Activated CD4-positive, alpha-beta T cell treated with anti-CD3 and anti-CD28 coated beads for 1 hour (primary cell): ENCODE data around the gene GPC5.
"Not testable (repeated sequence)": the region's sequence is repeated elsewhere in the genome, so short reads cannot be mapped to it uniquely, and the experiment has no call there.

Experiments used
- DNase-seq: peaks from one replicate; pipeline ENCODE4 v3.0.0-alpha.2; 2020

GPC5 gene

DNA sequence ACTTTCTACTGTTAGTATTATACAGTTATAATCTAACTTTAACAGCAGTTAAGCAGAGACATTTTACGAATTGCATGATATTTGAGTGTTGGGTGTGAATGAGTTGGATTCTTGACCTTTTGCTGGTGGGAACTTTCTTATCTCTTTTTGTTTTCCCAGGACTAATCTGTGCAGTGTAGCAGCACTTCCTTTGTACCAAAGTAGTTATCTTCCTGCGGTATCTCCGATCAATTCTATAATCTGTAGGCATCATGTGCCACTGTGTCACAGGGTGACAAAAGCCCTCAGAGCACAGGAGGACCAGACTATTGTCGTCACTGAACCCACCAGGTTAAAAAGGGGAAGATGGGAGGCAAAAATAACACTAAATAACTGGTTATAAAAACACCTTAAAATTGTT, 823.5 kb downstream of the GPC5 start:
- no peak for DNase-seq

DNA sequence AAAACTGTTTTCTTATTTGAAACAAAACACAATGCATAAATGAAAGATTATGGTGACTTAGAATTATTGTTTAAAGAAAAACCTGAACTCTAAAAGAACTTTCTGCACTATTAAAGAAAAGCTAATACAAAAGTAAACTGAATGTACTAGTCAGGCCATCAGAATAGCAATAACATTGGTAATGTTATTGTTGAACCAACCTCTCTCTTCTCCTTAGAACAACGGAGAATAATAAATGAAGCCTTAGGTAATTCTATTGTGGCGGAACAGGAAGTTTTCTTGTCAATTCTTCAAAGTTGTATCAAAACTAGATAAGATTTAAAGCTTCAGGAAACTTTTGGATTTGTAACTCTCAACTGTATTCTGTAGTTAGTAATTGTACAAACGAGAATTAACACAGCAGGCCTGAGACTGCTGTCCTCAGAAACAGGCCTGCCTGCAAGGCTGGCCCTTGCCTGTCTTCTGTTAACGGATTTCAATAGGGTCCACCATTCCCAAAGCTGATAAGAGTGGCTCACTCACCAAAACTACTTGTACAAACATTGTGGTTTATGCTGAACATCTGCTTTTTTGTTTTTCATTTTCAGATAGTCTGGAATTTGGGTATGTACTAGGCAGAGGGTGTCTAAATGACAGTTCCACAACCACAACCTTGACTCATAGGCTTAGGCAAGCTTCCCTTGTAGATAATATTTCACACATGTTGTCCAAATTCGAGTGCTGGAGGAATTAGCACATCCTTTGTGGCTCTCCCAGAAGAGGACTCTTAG, 825.8 kb downstream of the GPC5 start:
- no peak for DNase-seq

DNA sequence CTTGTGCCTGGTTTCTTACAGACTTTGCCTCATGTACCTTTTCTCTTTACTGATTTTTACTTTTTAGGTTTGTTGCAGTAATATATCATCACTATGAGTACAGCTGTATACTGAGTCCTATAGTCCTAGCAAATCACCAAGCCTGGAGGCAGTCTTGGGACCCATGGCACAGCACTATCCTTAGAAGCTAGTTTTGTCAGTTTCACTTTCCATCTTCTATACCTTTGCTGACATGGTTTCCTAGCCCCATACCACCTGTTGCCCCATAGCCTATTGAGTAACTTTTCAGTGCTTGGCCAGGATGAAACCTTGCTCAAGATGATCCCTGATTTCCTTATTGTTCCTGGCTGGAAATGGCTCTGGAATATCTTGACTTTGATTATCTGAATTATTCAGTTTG, 826.4 kb downstream of the GPC5 start:
- DNase-seq: no peak

DNA sequence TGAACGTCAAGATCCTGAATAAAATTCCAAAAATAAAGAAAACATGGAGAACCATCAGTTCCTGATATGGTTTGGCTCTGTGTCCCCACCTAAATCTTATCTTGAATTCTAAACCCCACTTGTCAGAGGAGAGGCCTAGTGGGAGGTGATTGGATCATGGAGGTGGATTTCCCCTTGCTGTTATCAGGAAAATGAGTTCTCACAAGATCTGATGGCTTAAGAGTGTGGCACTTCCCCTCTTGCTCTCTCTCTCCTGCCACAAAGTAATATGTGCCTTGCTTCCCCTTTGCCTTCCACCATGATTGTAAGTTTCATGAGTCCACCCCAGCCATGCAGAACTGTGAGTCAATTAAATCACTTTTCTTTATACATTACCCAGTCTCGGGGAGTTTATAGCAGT, 827.4 kb downstream of the GPC5 start:
- DNase-seq: no peak

DNA sequence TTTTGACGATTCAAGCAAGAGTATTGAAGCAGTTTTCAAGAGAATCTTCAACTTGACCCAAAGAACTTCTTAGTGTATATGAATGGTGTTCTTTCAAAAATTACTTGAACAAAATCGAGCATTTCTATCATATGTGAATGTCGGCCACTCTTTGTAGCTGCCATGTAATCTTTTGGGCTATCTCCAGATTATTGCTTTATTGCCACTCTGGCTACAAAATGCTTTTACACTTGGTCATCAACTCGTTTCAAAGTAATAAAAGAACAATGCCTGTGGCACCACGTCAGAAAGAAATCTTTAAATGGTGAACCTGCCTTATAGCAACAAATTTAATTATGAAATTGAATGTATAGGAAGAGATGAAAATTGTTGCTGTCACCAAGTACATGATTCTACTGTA, 834.5 kb downstream of the GPC5 start:
- no peak for DNase-seq

DNA sequence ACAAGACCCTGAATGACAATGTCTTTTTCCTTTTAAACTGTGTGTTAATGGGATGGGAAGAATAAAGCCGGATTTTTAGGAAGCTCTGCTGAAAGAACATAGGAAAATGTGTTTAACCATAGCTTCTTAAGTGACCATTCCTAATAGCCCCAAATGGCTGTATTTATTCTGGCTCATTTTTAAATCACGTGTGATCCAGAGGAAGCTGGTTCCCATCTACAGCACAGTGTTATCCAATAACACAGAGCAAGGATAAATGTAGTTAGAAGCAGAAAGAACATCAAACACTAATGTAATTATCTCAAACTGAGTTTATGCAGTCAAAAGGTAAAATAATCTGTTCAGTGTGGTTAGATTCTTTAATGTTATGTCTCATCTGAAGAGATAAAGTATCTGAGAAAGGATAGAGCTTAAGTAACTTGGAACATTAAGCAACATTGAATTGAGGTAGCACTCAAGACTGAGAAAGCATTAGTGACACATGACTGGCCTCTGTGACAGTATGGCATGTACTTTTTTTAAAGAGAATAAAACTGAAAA, 853.3 kb downstream of the GPC5 start:
- DNase-seq: no peak

DNA sequence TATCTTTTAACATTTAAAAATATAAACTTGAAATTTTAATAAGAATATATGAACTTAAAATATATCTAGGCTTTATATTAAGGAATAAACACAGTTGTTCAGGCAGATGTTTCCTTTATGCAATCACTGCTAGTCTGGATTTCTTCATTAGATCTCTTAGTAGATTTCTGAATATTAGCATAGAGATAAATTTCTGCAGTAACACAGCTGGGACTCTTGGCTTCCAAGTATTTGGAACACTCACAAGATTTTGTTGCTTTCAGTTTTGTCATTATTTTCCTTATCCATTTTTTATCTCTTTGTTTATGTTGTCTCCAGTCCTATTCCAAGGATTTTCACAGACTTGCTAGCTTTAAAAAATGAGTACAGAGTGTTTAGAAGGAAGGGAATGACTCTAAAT, 857.1 kb downstream of the GPC5 start:
- DNase-seq: no peak

DNA sequence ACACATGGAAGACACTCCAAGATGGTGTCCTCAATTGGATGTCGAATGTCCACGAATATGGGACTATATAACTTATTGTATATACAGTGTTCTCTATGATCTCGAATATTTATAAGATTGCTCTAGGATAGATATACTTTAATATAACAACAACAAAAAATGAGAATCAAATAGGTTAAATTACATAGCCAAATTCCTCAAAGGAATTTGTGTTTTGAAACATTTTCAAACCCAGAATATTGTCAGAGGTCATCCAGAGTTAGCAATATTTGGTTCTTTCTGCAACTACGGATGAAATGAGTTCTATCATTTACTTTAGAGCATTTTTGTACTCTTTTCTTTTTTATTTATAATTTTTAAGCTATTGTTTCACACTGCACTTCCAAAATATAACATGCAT, 857.8 kb downstream of the GPC5 start:
- DNase-seq: no peak

DNA sequence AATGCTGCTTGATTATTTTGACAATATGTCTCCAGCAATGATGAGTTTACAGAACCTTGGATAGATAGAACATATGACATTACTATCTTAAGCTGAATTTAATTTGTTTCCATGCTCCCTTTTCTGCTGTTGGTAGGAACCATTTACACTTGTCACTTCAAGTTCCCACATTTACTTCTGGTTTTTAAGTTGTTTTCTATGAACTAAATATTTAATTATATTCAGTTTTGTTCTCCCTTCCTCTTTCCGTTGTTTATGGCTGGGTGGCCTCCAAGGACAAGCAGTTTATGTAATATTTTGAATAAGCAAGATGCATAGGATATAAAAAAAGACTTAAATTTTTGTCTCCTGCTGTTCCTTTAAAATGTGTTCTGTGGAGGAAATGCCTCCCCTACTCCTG, 860.6 kb downstream of the GPC5 start:
- no peak for DNase-seq

DNA sequence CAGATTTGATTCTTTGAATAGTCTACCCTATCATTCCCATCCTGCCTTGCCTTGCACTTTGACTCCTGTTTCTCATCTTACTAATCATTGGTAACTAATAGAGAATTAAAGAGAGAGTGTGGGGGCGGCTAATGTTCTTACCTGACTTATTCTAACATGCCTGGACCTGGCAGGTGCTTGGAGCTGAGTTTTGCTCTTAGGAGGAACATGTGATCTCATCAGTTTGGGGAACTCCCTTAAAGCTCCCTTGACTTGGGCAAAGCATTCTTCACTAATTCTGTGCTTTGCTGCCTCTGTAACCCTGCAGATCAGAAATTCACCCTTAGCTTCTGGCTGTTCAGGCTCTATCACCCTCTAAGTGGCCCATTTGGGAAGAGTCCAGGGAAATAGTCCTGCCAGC, 861.1 kb downstream of the GPC5 start:
- DNase-seq: no peak

DNA sequence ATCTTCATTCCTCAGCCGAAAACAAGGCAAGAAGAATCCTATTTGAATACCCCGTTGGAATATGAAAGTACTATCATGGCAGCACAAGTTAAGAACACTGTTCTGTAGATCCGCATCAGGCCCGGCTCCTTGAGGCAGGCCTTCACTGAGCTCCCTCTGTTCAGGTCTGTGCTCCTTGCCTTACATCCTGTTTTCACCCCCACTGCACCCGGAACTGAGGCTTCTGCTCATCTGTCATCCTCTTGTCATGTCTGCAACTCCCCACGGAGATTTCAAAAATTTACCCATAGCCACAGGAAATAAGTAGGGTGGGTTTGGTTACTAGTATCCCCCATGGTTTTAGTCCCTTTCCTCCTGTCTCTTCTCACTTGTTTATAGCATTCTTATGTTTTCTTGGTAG, 861.9 kb downstream of the GPC5 start:
- DNase-seq: no peak

DNA sequence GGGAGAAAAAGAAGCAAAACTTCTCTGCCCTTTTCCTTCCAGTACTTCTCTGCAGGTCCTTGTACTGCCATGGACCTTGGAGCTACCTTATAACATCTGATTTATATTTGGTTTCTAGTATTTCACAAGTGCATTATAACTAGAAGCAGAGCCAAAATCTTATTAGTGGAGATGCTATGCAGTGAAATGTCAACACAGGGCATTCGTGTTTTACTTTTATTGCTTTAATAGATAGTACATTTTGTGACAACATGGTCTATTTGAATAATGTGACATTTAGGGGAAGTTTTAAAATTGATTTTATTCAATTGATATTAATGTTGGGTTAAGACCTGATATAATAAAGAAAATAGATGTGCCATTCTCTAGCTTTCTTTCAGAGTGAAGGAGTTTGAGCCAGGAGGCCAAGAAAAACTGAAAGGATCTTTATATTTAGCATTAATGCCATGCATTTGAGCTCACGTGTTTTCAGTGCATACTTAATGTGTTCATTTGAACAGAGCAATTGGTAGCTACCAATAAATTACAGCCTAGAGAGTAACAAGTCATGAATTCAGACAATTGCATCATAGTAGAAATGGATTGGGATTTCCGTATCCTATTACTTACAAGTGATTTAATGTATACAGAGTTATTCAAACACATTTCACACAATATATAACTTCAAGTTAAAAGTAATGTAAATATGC, 863.8 kb downstream of the GPC5 start:
- no peak for DNase-seq

DNA sequence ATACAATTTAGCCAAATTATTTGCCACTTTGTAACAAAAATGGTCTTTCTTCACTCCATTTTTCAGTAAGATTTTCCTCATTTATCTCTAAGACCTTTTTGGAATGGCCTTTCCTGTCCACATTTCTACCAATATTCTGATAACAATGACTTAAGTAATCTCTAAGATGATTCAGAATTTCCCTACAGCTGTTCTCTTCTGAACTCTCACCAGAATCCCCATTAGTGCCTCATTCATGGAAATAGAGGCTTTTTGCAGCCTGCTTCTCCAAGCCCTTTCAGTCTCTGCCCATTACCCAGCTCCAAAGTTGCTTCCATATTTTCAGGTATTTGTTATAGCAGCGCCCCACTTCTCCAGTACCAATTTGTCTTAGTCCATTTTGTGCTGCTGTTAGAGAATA, 867.0 kb downstream of the GPC5 start:
- no peak for DNase-seq

DNA sequence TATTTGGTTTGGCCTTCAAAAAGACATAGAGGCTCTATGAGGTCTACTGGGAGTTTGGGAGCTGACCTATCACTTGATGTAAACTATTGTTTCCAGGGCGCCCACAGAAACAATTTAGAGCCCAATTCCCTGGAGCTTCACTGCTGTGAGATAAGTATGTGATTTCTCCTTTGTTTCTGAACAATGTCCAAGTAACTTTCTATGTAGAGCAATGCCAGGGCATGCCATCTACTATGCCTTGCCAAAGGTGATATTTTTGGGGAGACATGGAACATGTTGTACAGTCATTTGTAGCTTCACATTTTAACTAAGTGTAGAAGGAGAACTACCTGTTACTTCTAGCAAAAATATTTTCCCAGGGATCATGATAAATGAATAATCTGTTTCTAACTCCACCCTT, 872.6 kb downstream of the GPC5 start:
- DNase-seq: no peak

DNA sequence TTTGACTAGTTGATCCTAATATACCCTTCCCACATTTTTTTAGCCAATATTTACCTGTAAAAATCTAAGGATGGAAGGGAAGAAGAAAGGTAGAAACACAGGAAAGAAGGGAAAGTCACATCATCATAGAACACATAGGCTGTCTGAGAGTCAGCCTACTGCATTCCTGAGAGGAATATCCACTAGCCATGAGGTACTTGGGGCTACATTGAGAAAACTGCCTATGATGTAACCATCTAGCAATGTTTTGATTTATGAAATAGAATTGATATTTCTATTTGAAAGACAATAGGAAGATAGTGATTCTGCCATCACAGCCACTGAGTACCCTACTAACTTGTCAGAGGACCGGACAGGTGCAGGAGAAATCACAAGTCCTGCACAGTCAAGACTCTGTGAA, 873.8 kb downstream of the GPC5 start:
- DNase-seq: no peak

DNA sequence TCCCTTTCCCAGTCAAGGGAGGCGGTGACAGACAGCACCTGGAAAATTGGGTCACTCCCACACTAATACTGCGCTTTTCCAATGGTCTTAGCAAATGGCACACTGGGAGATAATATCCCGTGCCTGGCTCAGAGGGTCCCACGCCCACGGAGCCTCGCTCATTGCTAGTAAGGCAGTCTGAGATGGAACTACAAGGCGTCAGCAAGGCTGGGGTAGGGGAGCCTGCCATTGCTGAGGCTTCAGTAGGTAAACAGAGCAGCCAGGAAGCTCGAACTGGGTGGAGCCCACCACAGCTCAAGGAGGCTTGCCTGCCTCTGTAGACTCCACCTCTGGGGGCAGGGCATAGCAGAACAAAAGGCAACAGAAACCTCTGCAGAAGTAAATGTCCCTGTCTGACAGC, 882.6 kb downstream of the GPC5 start:
- not testable (repeated sequence) for DNase-seq

DNA sequence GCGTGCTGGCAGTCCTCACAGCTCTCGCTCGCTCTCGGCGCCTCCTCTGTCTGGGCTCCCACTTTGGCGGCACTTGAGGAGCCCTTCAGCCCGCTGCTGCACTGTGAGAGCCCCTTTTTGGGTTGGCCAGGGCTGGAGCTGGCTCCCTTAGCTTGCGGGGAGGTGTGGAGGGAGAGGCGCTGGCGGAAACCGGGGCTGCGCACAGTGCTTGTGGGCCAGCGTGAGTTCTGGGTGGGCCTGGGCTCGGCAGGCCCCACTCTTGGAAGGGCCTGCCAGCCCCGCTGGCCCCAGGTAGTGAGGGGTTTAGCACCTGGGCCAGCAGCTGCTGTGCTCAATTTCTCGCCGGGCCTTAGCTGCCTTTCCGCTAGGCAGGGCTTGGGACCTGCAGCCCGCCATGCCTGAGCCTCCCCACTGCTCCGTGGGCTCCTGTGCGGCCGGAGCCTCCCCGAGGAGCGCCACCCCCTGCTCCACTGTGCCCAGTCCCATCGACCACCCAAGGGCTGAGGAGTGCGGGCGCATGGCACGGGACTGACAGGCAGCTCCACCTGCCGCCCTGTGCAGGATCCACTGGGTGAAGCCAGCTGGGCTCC, 892.4 kb downstream of the GPC5 start:
- DNase-seq: not testable (repeated sequence)

DNA sequence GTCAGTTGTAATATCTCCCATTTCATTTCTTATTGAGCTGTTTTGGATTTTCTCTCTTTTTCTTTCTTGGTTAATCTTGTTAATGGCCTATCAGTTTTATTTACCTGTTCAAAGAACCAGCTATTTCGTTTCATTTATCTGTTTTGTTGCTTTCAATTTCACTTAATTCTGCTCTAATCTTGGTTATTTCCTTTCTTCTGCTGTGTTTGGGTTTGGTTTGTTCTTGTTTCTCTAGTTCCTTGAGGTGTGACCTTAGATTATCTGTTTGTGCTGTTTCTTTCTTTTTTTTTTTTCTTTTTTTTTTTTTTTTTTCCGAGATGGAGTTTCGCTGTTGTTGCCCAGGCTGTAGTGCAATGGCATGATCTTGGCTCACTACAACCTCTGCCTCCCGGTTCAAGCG, 896.1 kb downstream of the GPC5 start:
- not testable (repeated sequence) for DNase-seq

DNA sequence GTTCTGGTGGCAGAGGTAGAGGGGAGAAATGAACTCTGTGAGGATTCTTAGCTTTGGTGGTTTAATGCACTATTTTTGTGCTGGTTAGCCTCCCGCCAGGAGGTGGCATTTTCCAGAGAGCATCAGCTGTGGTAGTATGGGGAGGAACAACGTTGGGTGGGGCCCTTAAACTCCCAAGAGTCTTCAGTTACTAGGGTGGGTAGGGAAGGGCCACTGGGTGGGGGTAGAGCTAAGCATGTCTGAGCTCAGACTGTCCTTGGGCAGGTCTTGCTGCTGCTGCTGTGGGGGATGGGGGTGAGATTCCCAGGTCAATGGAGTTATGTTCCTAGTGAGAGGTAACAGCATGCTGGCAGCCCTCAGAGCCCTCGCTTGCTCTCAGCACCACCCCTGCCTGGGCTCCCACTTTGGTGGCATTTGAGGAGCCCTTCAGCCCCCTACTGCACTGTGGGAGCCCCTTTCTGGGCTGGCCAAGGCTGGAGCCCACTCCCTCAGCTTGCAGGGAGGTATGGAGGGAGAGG, 897.8 kb downstream of the GPC5 start:
- not testable (repeated sequence) for DNase-seq

DNA sequence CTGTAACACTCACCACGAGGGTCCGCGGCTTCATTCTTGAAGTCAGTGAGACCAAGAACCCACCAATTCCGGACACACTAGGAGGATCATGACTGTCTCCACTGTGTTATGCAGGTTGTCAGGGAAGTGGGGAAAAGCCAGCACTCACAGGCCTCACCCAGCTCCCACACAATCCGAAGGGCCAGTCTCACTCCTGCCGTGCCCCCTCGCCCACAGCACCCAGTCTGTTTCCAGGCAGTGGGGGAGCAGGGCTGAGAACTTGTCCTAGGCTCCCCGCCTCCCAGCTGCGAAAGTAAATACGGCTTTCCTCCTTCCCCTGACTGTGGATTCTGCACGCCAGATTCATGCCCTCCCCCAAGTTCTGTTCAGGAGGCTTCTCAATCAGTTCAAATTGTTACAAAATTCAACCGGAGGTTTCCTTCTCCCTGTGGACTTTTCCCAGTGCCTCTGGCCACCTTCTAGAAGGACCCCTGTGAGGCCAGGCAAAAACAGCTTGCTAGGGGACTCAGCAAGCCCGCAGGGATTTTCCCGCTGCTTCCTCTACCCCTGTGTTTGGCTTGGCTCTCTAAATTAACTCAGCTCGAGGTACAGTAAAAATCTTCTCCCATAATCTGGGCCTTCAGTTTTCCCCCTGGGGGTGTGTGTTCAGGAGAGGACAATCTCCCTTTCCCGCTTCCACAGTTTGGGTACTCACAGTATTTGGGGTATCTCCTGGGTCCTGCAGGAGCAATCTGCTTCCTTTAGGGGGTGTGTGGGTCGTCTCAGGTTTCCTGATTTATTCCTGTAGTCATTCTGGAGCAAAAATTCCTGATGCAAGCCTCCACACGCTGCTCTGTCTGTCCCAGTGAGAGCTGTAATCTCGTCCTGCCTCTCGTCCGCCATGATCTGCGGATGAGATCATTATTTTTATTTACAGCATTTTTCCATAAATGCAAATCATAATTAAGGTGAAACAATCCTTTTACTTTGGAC, 899.8 kb downstream of the GPC5 start:
- no peak for DNase-seq

DNA sequence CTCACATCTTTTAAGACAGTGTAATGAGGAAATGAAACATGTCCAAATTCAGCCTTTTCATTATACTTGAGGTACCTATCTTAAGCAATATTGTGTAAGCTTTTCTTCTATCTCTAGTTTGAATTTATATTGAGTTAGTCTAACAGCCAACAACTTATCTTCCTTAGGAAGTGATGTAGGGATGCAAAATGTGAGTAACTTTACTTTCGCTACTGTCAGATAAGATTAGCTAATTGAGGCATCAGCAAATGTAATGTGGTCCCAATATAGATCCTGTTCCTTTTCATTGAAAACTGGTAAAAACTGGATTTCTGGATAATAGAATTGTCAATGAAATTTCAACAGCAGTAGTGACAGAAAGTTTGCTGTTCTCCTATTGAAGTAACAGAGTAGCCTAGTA, 902.2 kb downstream of the GPC5 start:
- DNase-seq: no peak

DNA sequence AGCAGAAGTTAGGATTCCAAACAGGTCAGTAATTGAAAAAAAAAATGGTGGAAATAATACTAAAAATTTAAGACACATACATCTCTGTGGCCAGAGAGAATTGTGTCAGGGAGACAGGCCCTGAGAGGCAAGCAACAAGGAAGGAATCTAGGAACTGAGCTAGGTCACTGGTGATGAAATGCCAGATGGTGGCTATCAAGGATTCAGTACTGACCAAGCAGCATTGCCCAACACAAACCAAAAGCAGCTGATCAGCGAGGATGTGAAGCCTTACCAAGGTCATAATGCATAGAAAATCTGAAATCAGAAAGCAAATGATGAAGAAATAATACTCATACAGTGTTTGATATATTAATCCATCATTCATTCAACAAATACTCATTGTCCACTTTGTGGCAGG, 905.0 kb downstream of the GPC5 start:
- DNase-seq: no peak

DNA sequence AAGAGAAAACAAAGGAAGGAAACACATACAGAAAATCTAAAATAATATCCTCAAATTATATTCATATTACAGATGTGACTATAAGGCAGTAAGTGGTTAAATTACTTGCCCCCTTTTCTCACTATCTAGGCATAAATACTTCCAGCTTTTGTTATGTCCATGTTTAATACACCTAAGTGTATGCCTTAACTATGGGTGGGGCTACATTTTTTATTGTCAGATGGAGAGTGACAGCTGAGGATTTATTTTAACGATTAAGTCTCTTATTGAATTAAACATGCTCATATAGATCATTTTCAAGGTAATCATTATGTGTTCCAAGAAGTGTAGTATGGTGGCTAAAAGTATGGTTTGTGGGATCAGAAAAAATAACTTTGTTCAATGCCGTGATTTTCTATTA, 909.3 kb downstream of the GPC5 start:
- DNase-seq: no peak
